Esophagus squamous epithelium (tissue), 5 donors: ENCODE results near the gene VAV2. TPM values are rescaled to one million over a fixed set of nuclear protein-coding genes. Genes with fewer than 3 reads are reported as not detected.

Experiments
- DNase-seq: peaks from one replicate; lab custom pipeline; 2025; lab: John Stamatoyannopoulos, UW
- H3K27ac ChIP-seq, 4 donors: fragments of 200-600 bp; sonication (generic); one replicate each; pipeline ENCODE4 v1.5.1; 2016 to 2019; ENCODE audit warnings: mild to moderate bottlenecking in 1 of 4
- H3K27me3 ChIP-seq, 4 donors: fragments of 200-600 bp; sonication (generic); 1 replicate in 3 of 4; 2 replicates in 1 of 4; pipeline versions ENCODE4 v1.5.1 to v1.6.0; 2017 to 2021; ENCODE audit warnings: antibody characterized with exemption in 1 of 4
- H3K36me3 ChIP-seq, 3 donors: fragments of 200-600 bp; sonication (generic); one replicate each; pipeline ENCODE4 v1.5.1; 2016 to 2019
- H3K4me1 ChIP-seq, 3 donors: fragments of 200-600 bp; sonication (generic); one replicate each; pipeline ENCODE4 v1.5.1; 2017 to 2019
- H3K4me3 ChIP-seq, 4 donors: fragments of 200-600 bp; sonication (generic); 1 replicate in 3 of 4; 2 replicates in 1 of 4; pipeline ENCODE4 v1.5.1; 2016 to 2019; ENCODE audit warnings: mild to moderate bottlenecking in 2 of 4, moderate library complexity in 1 of 4
- H3K9me3 ChIP-seq, 3 donors: fragments of 200-600 bp; sonication (generic); one replicate each; pipeline ENCODE4 v1.5.1; 2016 to 2019
- POLR2A ChIP-seq, 4 donors: fragments of 450-650 bp; IDR thresholded peaks; one replicate each; pipeline ENCODE4 v1.6.1; 2017; ENCODE audit warnings: antibody characterized with exemption in 4 of 4, mild to moderate bottlenecking in 4 of 4, moderate library complexity in 3 of 4
- WGBS, 2 donors: methylation state at CpG; one replicate each; pipeline ENCODE4 v1.1.5; 2018; 5-methylcytosine and 5-hydroxymethylcytosine counted together
- intact Hi-C: fragments of 100-400 bp; cut with DNase I; formaldehyde crosslinking; loops from one replicate; pipeline ENCODE4 v1.15.0; 2022
- total RNA-seq, 4 donors: library from RNA; depleted of rRNA; stranded (reverse); fragments of >200 nt; gene quantifications; one replicate each; pipeline ENCODE4 v1.1.0, GENCODE V29; 2016
- TF ChIP-seq, protein P1 (sequence below), 6 experiments: fragments of 450-650 bp in 4 of 6; fragments of 200-600 bp in 2 of 6; sonication (generic) in 2 of 6; IDR thresholded peaks; one replicate each; pipeline ENCODE4 v1.5.1; 2016 to 2019; ENCODE audit warnings: antibody characterized with exemption in 6 of 6, mild to moderate bottlenecking in 4 of 6, moderate library complexity in 4 of 6
- donor health status: DM: yes; HTN: yes; CAD: no.

VAV2 gene
- total RNA-seq, 4 donors from 2014 or later = 3.8 to 7.6 (median 5.7) TPM

DNA sequence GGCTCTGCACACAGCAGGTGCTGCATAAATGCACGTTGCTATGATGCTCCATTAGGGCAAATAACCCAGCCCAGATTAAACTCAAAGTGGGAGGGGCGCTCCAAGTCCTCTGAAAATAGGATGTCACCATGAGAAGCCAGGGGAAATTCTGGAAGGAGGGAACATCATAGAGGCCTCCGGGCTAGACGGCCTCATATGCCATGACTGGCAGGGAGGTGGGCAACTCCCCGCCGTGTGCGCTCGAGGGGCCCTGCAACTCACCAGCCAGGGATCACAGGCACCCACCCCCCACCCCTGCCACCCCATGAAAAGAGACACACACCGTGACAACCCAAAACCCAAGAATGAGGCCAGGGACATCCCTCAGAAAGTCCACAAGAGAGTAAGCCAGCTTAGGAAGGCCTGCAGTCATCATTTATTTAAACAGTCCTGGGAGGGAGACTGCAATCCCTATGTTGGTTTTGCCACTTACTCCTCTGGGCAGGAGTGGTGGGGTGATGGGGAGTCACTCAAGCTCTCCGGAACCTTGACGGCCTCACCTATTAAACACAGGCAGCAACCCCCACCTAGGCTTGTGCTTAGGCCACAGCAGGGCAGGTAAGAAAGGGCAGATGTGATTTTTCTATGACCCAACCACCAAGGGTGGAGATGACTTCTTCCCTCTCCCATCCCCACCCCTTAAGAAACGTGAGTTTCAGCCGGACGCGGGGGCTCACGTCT is 4.0 kb downstream of the VAV2 start:
- Histone ChIP-seq H3K9me3 (no peaks in the 10 kb centered on the region), H3K36me3 (no peaks in the 10 kb centered on the region), H3K27ac (no peak overlapping the region), H3K4me3 (no peak overlapping the region), H3K27me3 (peaks cover 0 to 17% (median 0%) of the 10 kb centered on the region in 4 donors), H3K4me1 (peaks cover 16 to 32% (median 22%) of the 10 kb centered on the region in 3 donors)
- no peak for TF ChIP-seq POLR2A (IDR thresholded peaks at IDR 0.05)
- TF ChIP-seq, protein P1, sequence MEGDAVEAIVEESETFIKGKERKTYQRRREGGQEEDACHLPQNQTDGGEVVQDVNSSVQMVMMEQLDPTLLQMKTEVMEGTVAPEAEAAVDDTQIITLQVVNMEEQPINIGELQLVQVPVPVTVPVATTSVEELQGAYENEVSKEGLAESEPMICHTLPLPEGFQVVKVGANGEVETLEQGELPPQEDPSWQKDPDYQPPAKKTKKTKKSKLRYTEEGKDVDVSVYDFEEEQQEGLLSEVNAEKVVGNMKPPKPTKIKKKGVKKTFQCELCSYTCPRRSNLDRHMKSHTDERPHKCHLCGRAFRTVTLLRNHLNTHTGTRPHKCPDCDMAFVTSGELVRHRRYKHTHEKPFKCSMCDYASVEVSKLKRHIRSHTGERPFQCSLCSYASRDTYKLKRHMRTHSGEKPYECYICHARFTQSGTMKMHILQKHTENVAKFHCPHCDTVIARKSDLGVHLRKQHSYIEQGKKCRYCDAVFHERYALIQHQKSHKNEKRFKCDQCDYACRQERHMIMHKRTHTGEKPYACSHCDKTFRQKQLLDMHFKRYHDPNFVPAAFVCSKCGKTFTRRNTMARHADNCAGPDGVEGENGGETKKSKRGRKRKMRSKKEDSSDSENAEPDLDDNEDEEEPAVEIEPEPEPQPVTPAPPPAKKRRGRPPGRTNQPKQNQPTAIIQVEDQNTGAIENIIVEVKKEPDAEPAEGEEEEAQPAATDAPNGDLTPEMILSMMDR (IDR thresholded peaks at IDR 0.05) = no peak
- WGBS, 2 donors = 67 to 90% methylated on average over 3 to 15 of the region's 16 CpGs
- no peak for DNase-seq
- intact Hi-C loops = no loop called here

DNA sequence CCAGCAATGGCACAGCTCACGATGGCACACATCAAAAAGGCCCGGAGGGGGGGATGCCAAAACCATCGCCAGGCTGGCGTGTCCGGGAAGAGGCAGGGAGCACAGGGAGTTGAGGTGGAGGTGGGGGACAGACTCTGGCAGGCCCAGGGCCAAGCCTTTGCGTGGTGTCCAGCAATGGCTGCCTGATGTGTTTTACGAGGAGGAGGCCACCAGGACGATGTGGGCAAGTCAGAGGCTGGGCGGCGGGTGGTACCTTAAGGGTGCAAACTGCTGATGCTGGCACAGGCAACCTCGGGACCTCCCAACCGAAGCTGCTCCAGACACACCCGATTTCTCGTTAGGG is 4.7 kb downstream of the VAV2 start:
- no peak overlapping the region for H3K4me3 ChIP-seq
- DNase-seq = no peak
- H3K9me3 ChIP-seq = no peaks in the 10 kb centered on the region
- no peak overlapping the region for H3K27ac ChIP-seq
- WGBS, 2 donors = 83 to 87% methylated on average over 13 to 14 of the region's 14 CpGs
- H3K27me3 ChIP-seq = peaks cover 0 to 17% (median 0%) of the 10 kb centered on the region in 4 donors
- no peaks in the 10 kb centered on the region for H3K36me3 ChIP-seq
- TF ChIP-seq, protein P1 (IDR thresholded peaks at IDR 0.05) = no peak
- TF ChIP-seq POLR2A (IDR thresholded peaks at IDR 0.05) = no peak
- intact Hi-C loops = no loop called here
- peaks cover 16 to 29% (median 20%) of the 10 kb centered on the region in 3 donors for H3K4me1 ChIP-seq

DNA sequence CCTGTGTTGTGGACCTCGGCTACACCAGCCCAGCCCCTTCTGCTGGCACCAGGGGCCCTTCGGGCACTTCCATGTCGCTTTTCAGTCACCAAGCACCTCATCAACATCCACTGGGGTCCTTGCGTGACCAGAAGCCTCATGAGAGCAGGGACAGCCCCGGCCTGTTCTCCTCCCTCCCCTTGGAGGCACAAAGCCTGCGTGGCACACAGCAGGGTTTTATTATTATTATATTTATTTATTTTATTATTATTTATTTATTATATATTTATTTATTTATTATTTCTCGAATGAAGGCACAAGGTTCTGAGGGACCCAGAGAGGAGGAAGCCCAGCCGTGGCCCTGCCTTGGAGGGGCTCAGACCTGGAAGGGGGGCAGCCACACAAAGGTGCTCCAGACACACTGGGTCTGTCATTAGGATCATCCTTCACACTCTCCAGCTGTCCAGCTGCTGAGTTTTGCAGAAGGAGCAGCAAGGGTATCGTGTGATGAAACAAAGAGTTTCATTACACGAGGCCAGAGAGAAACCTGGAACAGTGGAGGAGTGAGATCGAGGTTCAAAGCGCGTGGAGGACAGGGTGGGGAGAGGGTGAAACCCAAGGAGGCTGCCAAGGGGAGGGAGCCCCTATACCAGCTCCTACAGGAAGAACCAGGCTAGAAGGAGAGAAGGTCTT is 5.2 kb downstream of the VAV2 start:
- Histone ChIP-seq H3K36me3 (no peaks in the 10 kb centered on the region), H3K4me3 (no peak overlapping the region), H3K27me3 (peaks cover 0 to 12% (median 0%) of the 10 kb centered on the region in 4 donors), H3K9me3 (no peaks in the 10 kb centered on the region), H3K4me1 (peaks cover 16 to 24% (median 20%) of the 10 kb centered on the region in 3 donors), H3K27ac (no peak overlapping the region)
- WGBS, 2 donors = 87 to 92% methylated on average over 10 to 13 of the region's 13 CpGs
- TF ChIP-seq, protein P1 (IDR thresholded peaks at IDR 0.05) = no peak
- TF ChIP-seq POLR2A (IDR thresholded peaks at IDR 0.05) = no peak
- DNase-seq = no peak
- intact Hi-C loops = no loop called here

DNA sequence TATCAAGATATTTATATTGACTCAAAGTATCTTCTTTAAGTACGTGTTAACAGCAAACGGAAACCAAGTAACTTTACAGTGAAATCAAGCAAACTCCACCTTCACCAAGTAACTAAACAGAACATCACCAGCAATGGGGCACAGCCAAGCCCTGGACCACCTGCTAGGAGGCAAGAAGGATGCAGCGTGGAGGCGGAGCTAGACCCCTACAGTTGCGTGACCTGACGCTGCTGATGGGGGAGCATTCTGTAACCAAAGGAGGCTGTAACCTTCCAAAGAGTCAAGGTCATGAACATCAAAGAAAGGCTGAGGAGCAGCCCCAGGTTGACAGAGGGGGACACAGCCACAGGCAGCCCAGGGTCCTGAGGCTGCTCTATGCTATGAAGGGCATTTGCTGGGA is 6.1 kb downstream of the VAV2 start:
- H3K4me1 ChIP-seq = peaks cover 13 to 18% (median 14%) of the 10 kb centered on the region in 3 donors
- WGBS, 2 donors = 59 to 74% methylated on average over 6 of the region's 6 CpGs
- no peak for DNase-seq
- no peaks in the 10 kb centered on the region for H3K9me3 ChIP-seq
- TF ChIP-seq, protein P1 (IDR thresholded peaks at IDR 0.05) = no peak
- TF ChIP-seq POLR2A (IDR thresholded peaks at IDR 0.05) = no peak
- H3K27me3 ChIP-seq = peaks cover 0 to 5% (median 0%) of the 10 kb centered on the region in 4 donors
- H3K36me3 ChIP-seq = no peaks in the 10 kb centered on the region
- H3K27ac ChIP-seq = no peak overlapping the region
- intact Hi-C loops = no loop called here
- no peak overlapping the region for H3K4me3 ChIP-seq
